PC-3 (cell line): Measurements from ENCODE around the gene RAX2. TPM values are rescaled to one million over a fixed set of nuclear protein-coding genes. Genes with fewer than 3 reads are reported as not detected.

Experiments
- ATAC-seq: fragments of 200-7000 bp; cut with Tn5 transposase; 2 replicates; pipeline ENCODE4 v1.9.1; 2020; ENCODE audit warnings: mild to moderate bottlenecking, moderate library complexity
- BruUV-seq: library from RNA; stranded (reverse); fragments of 400-500 nt; replicated peaks from 2 replicates; lab custom pipeline; 2021; lab: Mats Ljungman, UMichigan
- CTCF ChIA-PET: fragments of 300-600 bp; sonication (Branson Sonifier 250); formaldehyde crosslinking; loops from one replicate; lab custom pipeline; 2022; ENCODE audit warnings: antibody characterized with exemption; lab: Charles Lee
- POLR2A ChIA-PET: fragments of 300-600 bp; sonication (Branson Sonifier 250); formaldehyde crosslinking; loops from one replicate; lab custom pipeline; 2022; ENCODE audit warnings: antibody characterized with exemption; ENCODE audit not compliant: unreplicated experiment; lab: Charles Lee
- DNase-seq: peaks from one replicate; pipeline ENCODE4 v3.0.0-alpha.2; 2015
- H2AFZ ChIP-seq: fragments of 300-600 bp; sonication (generic); 2 replicates; pipeline ENCODE4 v1.6.0; 2016; ENCODE audit warnings: antibody characterized with exemption, low read length
- H3F3A ChIP-seq: fragments of 300-600 bp; sonication (generic); one replicate; pipeline ENCODE4 v1.6.0; 2017; ENCODE audit warnings: antibody characterized with exemption, low read length, control low read depth, mild to moderate bottlenecking; ENCODE audit not compliant: unreplicated experiment
- H3K27ac ChIP-seq: fragments of 300-600 bp; sonication (generic); 2 replicates; pipeline ENCODE4 v1.5.1; 2016; ENCODE audit warnings: mild to moderate bottlenecking, low read length
- H3K27me3 ChIP-seq: fragments of 300-600 bp; sonication (generic); 2 replicates; pipeline ENCODE4 v1.6.1; 2016; ENCODE audit warnings: low read length, mixed read lengths
- H3K36me3 ChIP-seq: fragments of 300-600 bp; sonication (generic); 2 replicates; pipeline ENCODE4 v1.6.1; 2016; ENCODE audit warnings: low read depth, mixed run types, low read length, mixed read lengths
- H3K4me1 ChIP-seq: fragments of 300-600 bp; sonication (generic); 2 replicates; pipeline ENCODE4 v1.5.1; 2016; ENCODE audit warnings: low read length; ENCODE audit not compliant: insufficient read depth
- H3K4me2 ChIP-seq: fragments of 300-600 bp; sonication (generic); 2 replicates; pipeline ENCODE4 v1.6.0; 2016; ENCODE audit warnings: low read length
- H3K4me3 ChIP-seq: fragments of 300-600 bp; sonication (generic); 2 replicates; pipeline ENCODE4 v1.5.1; 2016; ENCODE audit warnings: mild to moderate bottlenecking, low read length, mixed read lengths
- H3K79me2 ChIP-seq: fragments of 300-600 bp; sonication (generic); 2 replicates; pipeline ENCODE4 v1.6.1; 2017; ENCODE audit warnings: low read length, mixed read lengths
- H3K9ac ChIP-seq: fragments of 300-600 bp; sonication (generic); 2 replicates; pipeline ENCODE4 v1.6.0; 2016; ENCODE audit warnings: mild to moderate bottlenecking, low read length
- H3K9me2 ChIP-seq: fragments of 300-600 bp; sonication (generic); replicated peaks from 2 replicates; pipeline ENCODE4 v1.6.1; 2016; ENCODE audit warnings: mixed run types, low read length, mixed read lengths
- H3K9me3 ChIP-seq: fragments of 300-600 bp; sonication (generic); 2 replicates; pipeline ENCODE4 v1.6.1; 2016; ENCODE audit warnings: low read length, mixed read lengths
- H4K20me1 ChIP-seq: fragments of 300-600 bp; sonication (generic); 2 replicates; pipeline ENCODE4 v1.6.1; 2016; ENCODE audit warnings: low read length, mixed read lengths
- CTCF ChIP-seq: fragments of 300-600 bp; sonication (generic); conservative IDR thresholded peaks from 2 replicates; pipeline ENCODE4 v1.5.1; 2017; ENCODE audit warnings: antibody characterized with exemption, low read depth, mild to moderate bottlenecking, low read length
- EZH2 ChIP-seq: fragments of 300-600 bp; sonication (generic); IDR thresholded peaks from one replicate; pipeline ENCODE4 v1.6.1; 2017; ENCODE audit warnings: antibody characterized with exemption, mild to moderate bottlenecking, low read length; ENCODE audit not compliant: unreplicated experiment
- EZH2phosphoT487 ChIP-seq: fragments of 300-600 bp; sonication (generic); IDR thresholded peaks from 2 replicates; pipeline ENCODE4 v1.6.1; 2018; ENCODE audit warnings: mild to moderate bottlenecking, antibody characterized with exemption, low read length, borderline replicate concordance
- intact Hi-C: fragments of 100-400 bp; cut with micrococcal nuclease; formaldehyde crosslinking; loops from 2 replicates; pipeline ENCODE4 v1.9.0; 2023
- total RNA-seq: library from RNA; depleted of rRNA; stranded (reverse); fragments of >200 nt; gene quantifications from 2 replicates; pipeline ENCODE4 v1.2.3, GENCODE V29; 2014

The RAX2 gene
- total RNA-seq, 1 experiment from 2014 or later = not detected

GRCh38 chr19:3785938-3786824 lies 14.2 kb upstream of the RAX2 start, which contains the start of gene MATK:
MATK (minus strand) TSS chr19:3786381; CDS start chr19:3785135, 1,246 bp downstream.
- Histone ChIP-seq H3K4me1 (no peaks in the 10 kb centered on the region), H3K4me3 (no peak within 1 kb of the TSS), H3K27me3 (no peaks in the 10 kb centered on the region), H3K9me3 (0 out of 2 replicates have a peak, but pooled peaks cover 12% of the 10 kb centered on the region), H3K9me2 (no peaks in the 10 kb centered on the region), H3K36me3 (no peaks in the 10 kb centered on the region), H4K20me1 (no peaks in the 10 kb centered on the region), H3K4me2 (0 out of 2 replicates have a peak within 1 kb of the TSS, but pooled peaks have one; percentile 62), H3F3A (no peaks in the 10 kb centered on the region), H3K79me2 (no peaks in the 10 kb centered on the region), H3K27ac (no peak within 1 kb of the TSS), H2AFZ (no peak within 1 kb of the TSS), H3K9ac (no peak within 1 kb of the TSS)
- CTCF ChIA-PET = no interaction called here
- TF ChIP-seq CTCF (no peak), EZH2 (no peak), EZH2phosphoT487 (no peak)
- no peak for ATAC-seq
- intact Hi-C loops = no loop called here
- no TSS peak for BruUV-seq
- POLR2A ChIA-PET = no interaction called here
- DNase-seq = no peak

GRCh38 chr19:3785451-3785937 lies 13.5 kb upstream of the RAX2 start:
- BruUV-seq = no TSS peak
- Histone ChIP-seq H3K9me3 (0 out of 2 replicates have a peak, but pooled peaks cover 13% of the 10 kb centered on the region), H2AFZ (no peak overlapping the region), H4K20me1 (no peaks in the 10 kb centered on the region), H3K79me2 (no peaks in the 10 kb centered on the region), H3K27ac (no peak overlapping the region), H3K9ac (no peak overlapping the region), H3K4me2 (no peak overlapping the region), H3K4me1 (no peaks in the 10 kb centered on the region), H3K27me3 (no peaks in the 10 kb centered on the region), H3K9me2 (no peaks in the 10 kb centered on the region), H3F3A (no peaks in the 10 kb centered on the region), H3K36me3 (no peaks in the 10 kb centered on the region), H3K4me3 (no peak overlapping the region)
- TF ChIP-seq EZH2phosphoT487 (no peak), CTCF (no peak), EZH2 (no peak)
- DNase-seq = no peak
- intact Hi-C loops = no loop called here
- ATAC-seq = no peak
- ChIA-PET CTCF (no interaction called here), POLR2A (no interaction called here)
